K562 (cell line): Measurements from ENCODE around the gene ZNF646. TPM values are rescaled to one million over a fixed set of nuclear protein-coding genes. Genes with fewer than 3 reads are reported as not detected.

Experiments used
- EGR1 ChIP-seq: fragments of 450-650 bp; conservative IDR thresholded peaks from 2 replicates; pipeline ENCODE4 v1.6.1; 2017; ENCODE audit warnings: mild to moderate bottlenecking
- KLF16 ChIP-seq: IDR thresholded peaks from 2 replicates; pipeline ENCODE4 v1.6.1; 2016; ENCODE audit warnings: antibody characterized with exemption
- MEIS2 ChIP-seq: fragments of 450-650 bp; IDR thresholded peaks from 2 replicates; pipeline ENCODE4 v1.6.1; 2014; ENCODE audit warnings: mild to moderate bottlenecking; ENCODE audit not compliant: partially characterized antibody
- RBM15 ChIP-seq: fragments of 200-400 bp; formaldehyde crosslinking; IDR thresholded peaks from 2 replicates; pipeline ENCODE4 v1.6.1; 2018; ENCODE audit warnings: mild to moderate bottlenecking, low read length, moderate library complexity; ENCODE audit not compliant: insufficient read depth
- RBM39 ChIP-seq: fragments of 200-400 bp; formaldehyde crosslinking; optimal IDR thresholded peaks from 2 replicates; pipeline ENCODE3; 2018; ENCODE audit warnings: low read depth, low read length
- RCOR1 ChIP-seq, 2 experiments: IDR thresholded peaks; 2 replicates each; pipeline ENCODE4 v1.6.1; 2012; ENCODE audit warnings: low read depth in 2 of 2, low read length in 2 of 2, borderline replicate concordance in 1 of 2, improper control_type of control experiment in 1 of 2
- SIX5 ChIP-seq, 2 experiments: IDR thresholded peaks; 2 replicates each; pipeline ENCODE4 v1.6.1; 2011; ENCODE audit warnings: low read length in 2 of 2, borderline replicate concordance in 1 of 2, low read depth in 1 of 2, mild to moderate bottlenecking in 1 of 2, moderate library complexity in 1 of 2; ENCODE audit not compliant: insufficient read depth in 1 of 2
- SRSF3 ChIP-seq: fragments of 200-400 bp; formaldehyde crosslinking; IDR thresholded peaks from 2 replicates; pipeline ENCODE4 v1.6.1; 2016; ENCODE audit warnings: mild to moderate bottlenecking, low read length, moderate library complexity; ENCODE audit not compliant: insufficient read depth
- ZNF12 ChIP-seq: sonication (generic); formaldehyde crosslinking; IDR thresholded peaks from 2 replicates; pipeline ENCODE4 v1.4.0; 2020; ENCODE audit warnings: mild to moderate bottlenecking, missing genetic modification reagents
- ZNF121 ChIP-seq: sonication (generic); formaldehyde crosslinking; conservative IDR thresholded peaks from 2 replicates; pipeline ENCODE4 v1.8.0; 2022; ENCODE audit warnings: missing genetic modification reagents
- ZNF57 ChIP-seq: fragments of 450-650 bp; formaldehyde crosslinking; IDR thresholded peaks from 2 replicates; pipeline ENCODE4 v1.4.0; 2020; ENCODE audit warnings: mild to moderate bottlenecking, moderate library complexity
- ZNF589 ChIP-seq: fragments of 200-800 bp; sonication (Bioruptor generic); IDR thresholded peaks from 2 replicates; pipeline ENCODE4 v1.6.1; 2016; ENCODE audit warnings: low read depth, missing genetic modification characterization, missing compliant biosample characterization
- ZNF79 ChIP-seq: fragments of 250-450 bp; sonication (Bioruptor Pico); IDR thresholded peaks from 2 replicates; pipeline ENCODE4 v1.4.0; 2020; ENCODE audit warnings: low read depth, mild to moderate bottlenecking, moderate library complexity
- polyA plus RNA-seq, 8 experiments: library from polyadenylated mRNA; depleted of rRNA in 4 of 8; stranded (reverse) in 5 of 8; unstranded in 3 of 8; fragments of >200 nt; fragmentation: Nextera tagmentation in 2 of 8; fragmentation: Illumina TruSeq in 1 of 8; extraction: Ambion mirVana in 2 of 8; extraction: Trizol in 1 of 8; gene quantifications; 2 replicates each; pipeline versions ENCODE4 v1.2.1 to v1.2.3, GENCODE V29; 2011 to 2014; ENCODE audit warnings: inconsistent platforms in 1 of 8, missing spikeins in 1 of 8
- total RNA-seq, 7 experiments: library from RNA; depleted of rRNA in 6 of 7; stranded (reverse); fragments of >200 nt in 6 of 7; fragmentation: Illumina TruSeq in 2 of 7; extraction: Trizol in 2 of 7; gene quantifications; 2 replicates each; pipeline versions ENCODE4 v1.2.1 to v1.2.3, GENCODE V29; 2011 to 2021; ENCODE audit warnings: low replicate concordance in 1 of 7
- TF ChIP-seq, protein P1 (sequence below), 2 experiments: fragments of 450-650 bp; formaldehyde crosslinking in 1 of 2; IDR thresholded peaks; 2 replicates each; pipeline versions ENCODE4 v1.4.0 to v1.6.1; 2014 to 2020; ENCODE audit warnings: mild to moderate bottlenecking in 2 of 2, borderline replicate concordance in 1 of 2, low read depth in 1 of 2
- TF ChIP-seq, protein P2 (sequence below): sonication (generic); formaldehyde crosslinking; IDR thresholded peaks from 2 replicates; pipeline ENCODE4 v1.8.0; 2023; ENCODE audit warnings: mild to moderate bottlenecking, missing genetic modification reagents

The ZNF646 gene
- total and polyA plus RNA-seq, 9 of the 15 experiments (the other 6 are each of a cell fraction or from before 2014, with no cell fraction given) = 0.08 to 20.6 (median 8.0) TPM

DNA sequence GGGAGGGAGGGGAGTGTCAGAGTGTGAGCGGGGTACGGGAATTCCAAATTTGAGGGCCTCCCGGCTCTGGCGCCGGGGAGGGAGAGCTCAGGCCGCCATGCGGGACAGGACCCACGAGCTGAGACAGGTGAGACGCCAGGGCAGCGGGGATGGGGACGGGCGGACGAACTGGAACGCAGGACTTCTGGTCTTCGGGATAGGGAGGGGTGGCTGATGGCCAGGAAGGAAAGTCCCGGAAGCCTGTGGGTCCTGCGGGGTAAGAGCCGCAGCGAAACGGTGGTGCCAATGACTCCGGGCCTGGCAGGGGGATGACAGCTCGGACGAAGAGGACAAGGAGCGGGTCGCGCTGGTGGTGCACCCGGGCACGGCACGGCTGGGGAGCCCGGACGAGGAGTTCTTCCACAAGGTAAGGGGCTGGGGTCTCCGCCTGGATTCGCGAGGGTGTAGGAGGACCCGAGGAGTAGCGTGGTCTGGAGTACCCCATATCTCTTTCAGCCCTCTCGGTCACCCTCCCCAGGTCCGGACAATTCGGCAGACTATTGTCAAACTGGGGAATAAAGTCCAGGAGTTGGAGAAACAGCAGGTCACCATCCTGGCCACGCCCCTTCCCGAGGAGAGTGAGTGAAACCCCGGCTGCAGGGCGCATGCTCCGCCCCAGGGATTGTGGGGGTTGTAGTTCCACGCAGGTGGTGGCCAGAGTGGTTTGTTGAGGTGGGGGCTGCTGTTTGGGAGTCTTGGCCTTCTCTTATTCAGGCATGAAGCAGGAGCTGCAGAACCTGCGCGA, 40.3 kb upstream of the ZNF646 start (continued):
- TF ChIP-seq, protein P1, sequence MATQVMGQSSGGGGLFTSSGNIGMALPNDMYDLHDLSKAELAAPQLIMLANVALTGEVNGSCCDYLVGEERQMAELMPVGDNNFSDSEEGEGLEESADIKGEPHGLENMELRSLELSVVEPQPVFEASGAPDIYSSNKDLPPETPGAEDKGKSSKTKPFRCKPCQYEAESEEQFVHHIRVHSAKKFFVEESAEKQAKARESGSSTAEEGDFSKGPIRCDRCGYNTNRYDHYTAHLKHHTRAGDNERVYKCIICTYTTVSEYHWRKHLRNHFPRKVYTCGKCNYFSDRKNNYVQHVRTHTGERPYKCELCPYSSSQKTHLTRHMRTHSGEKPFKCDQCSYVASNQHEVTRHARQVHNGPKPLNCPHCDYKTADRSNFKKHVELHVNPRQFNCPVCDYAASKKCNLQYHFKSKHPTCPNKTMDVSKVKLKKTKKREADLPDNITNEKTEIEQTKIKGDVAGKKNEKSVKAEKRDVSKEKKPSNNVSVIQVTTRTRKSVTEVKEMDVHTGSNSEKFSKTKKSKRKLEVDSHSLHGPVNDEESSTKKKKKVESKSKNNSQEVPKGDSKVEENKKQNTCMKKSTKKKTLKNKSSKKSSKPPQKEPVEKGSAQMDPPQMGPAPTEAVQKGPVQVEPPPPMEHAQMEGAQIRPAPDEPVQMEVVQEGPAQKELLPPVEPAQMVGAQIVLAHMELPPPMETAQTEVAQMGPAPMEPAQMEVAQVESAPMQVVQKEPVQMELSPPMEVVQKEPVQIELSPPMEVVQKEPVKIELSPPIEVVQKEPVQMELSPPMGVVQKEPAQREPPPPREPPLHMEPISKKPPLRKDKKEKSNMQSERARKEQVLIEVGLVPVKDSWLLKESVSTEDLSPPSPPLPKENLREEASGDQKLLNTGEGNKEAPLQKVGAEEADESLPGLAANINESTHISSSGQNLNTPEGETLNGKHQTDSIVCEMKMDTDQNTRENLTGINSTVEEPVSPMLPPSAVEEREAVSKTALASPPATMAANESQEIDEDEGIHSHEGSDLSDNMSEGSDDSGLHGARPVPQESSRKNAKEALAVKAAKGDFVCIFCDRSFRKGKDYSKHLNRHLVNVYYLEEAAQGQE (IDR thresholded peaks at IDR 0.05; ENCODE audit: borderline replicate concordance) = no peak
- TF ChIP-seq, protein P1 (CRISPR knock-in tag; IDR thresholded peaks at IDR 0.05; ENCODE audit: low read depth) = peak; percentile 64
- TF ChIP-seq EGR1 = no peak
- TF ChIP-seq RBM15 = no peak
- TF ChIP-seq, protein P2, sequence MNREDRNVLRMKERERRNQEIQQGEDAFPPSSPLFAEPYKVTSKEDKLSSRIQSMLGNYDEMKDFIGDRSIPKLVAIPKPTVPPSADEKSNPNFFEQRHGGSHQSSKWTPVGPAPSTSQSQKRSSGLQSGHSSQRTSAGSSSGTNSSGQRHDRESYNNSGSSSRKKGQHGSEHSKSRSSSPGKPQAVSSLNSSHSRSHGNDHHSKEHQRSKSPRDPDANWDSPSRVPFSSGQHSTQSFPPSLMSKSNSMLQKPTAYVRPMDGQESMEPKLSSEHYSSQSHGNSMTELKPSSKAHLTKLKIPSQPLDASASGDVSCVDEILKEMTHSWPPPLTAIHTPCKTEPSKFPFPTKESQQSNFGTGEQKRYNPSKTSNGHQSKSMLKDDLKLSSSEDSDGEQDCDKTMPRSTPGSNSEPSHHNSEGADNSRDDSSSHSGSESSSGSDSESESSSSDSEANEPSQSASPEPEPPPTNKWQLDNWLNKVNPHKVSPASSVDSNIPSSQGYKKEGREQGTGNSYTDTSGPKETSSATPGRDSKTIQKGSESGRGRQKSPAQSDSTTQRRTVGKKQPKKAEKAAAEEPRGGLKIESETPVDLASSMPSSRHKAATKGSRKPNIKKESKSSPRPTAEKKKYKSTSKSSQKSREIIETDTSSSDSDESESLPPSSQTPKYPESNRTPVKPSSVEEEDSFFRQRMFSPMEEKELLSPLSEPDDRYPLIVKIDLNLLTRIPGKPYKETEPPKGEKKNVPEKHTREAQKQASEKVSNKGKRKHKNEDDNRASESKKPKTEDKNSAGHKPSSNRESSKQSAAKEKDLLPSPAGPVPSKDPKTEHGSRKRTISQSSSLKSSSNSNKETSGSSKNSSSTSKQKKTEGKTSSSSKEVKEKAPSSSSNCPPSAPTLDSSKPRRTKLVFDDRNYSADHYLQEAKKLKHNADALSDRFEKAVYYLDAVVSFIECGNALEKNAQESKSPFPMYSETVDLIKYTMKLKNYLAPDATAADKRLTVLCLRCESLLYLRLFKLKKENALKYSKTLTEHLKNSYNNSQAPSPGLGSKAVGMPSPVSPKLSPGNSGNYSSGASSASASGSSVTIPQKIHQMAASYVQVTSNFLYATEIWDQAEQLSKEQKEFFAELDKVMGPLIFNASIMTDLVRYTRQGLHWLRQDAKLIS (CRISPR knock-in tag) = no peak
- peak; percentile 82 to 83; a peak in 3 of 4 replicates for TF ChIP-seq SIX5 (IDR thresholded peaks at IDR 0.05; ENCODE audit: borderline replicate concordance in 1 of 2, insufficient read depth in 1 of 2, low read depth in 1 of 2, low read length in 2 of 2)
- no peak for TF ChIP-seq SRSF3
- TF ChIP-seq ZNF589 = no peak
- TF ChIP-seq ZNF12 (CRISPR knock-in tag) = 0 out of 2 replicates have a peak, but pooled peaks have one; percentile 12
- peak; percentile 55 for TF ChIP-seq MEIS2
- no peak for TF ChIP-seq ZNF79 (CRISPR knock-in tag)
- no peak for TF ChIP-seq ZNF121
- peak in 1 of 2 experiments; percentile 28; a peak in 1 of 4 replicates for TF ChIP-seq RCOR1 (IDR thresholded peaks at IDR 0.05; ENCODE audit: borderline replicate concordance in 1 of 2, low read depth in 2 of 2, low read length in 2 of 2)
- TF ChIP-seq RBM39 = no peak
- TF ChIP-seq KLF16 = no peak
- TF ChIP-seq ZNF57 (CRISPR knock-in tag) = no peak
